ENCODE measurements around the gene SMYD3. TPM values are rescaled to one million over a fixed set of nuclear protein-coding genes. Genes with fewer than 3 reads are reported as not detected.

SMYD3 gene
- total RNA-seq, 1 donor from 2014 or later, result 23.5 TPM

DNA sequence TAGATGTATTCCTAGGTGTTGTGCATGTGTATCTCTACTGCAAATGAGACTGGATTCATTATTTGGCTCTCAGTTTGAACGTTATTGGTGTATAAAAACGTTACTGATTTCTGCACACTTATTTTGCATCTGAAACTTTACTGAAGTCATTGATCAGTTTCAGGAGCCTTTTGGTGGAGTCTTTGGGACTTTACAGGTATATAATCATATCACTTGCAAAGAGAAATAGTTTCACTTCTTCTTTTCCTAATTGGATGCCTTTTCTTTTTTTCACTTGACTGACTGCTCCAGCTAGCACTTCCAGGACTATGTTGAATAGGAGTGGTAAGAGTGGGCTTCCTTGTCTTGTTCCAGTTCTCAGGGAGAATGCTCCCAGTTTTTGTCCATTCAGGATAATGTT is 252.2 kb downstream of the SMYD3 start:
- H3K4me1 ChIP-seq (ENCODE audit: control insufficient read depth in 3 of 3, insufficient read depth in 3 of 3, low read length in 3 of 3), result no peaks in the 10 kb centered on the region
- H3K27ac ChIP-seq (ENCODE audit: low read depth, low read length), result no peak overlapping the region
- H3K9me3 ChIP-seq (ENCODE audit: control insufficient read depth in 3 of 3, low read length in 3 of 3), result peaks cover 0 to 4% (median 0%) of the 10 kb centered on the region in 3 donors
- no peak overlapping the region for H3K9ac ChIP-seq (ENCODE audit: low read depth in 1 of 3, low read length in 3 of 3)
- H3K4me3 ChIP-seq (ENCODE audit: low read length in 3 of 3), result no peak overlapping the region
- no peaks in the 10 kb centered on the region for H3K36me3 ChIP-seq (ENCODE audit: control insufficient read depth in 3 of 3, insufficient read depth in 3 of 3, low read length in 3 of 3)
- H3K27me3 ChIP-seq (ENCODE audit: control insufficient read depth in 3 of 3, insufficient read depth in 3 of 3, low read length in 3 of 3), result no peaks in the 10 kb centered on the region

DNA sequence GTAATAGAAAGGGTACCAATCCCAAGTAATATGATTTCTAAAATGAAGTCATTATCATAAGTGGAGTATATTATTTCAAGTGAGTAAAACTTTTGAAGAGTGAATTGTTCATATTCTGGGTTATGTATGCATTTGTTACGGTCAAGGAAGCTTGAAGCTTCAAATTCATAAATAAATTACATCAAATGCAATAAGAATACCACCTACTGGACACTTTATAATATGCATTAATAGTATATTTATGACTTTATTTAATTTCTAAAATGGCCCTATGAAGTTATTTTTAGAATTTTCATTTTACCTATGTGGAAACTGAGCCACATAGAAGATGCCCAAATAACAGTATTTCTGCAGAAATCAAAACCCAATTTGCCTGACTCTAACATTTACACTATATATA is 260.6 kb downstream of the SMYD3 start:
- no peaks in the 10 kb centered on the region for H3K36me3 ChIP-seq (ENCODE audit: control insufficient read depth in 3 of 3, insufficient read depth in 3 of 3, low read length in 3 of 3)
- no peak overlapping the region for H3K9ac ChIP-seq (ENCODE audit: low read depth in 1 of 3, low read length in 3 of 3)
- H3K4me3 ChIP-seq (ENCODE audit: low read length in 3 of 3), result no peak overlapping the region
- H3K4me1 ChIP-seq (ENCODE audit: control insufficient read depth in 3 of 3, insufficient read depth in 3 of 3, low read length in 3 of 3), result no peaks in the 10 kb centered on the region
- no peaks in the 10 kb centered on the region for H3K27me3 ChIP-seq (ENCODE audit: control insufficient read depth in 3 of 3, insufficient read depth in 3 of 3, low read length in 3 of 3)
- H3K27ac ChIP-seq (ENCODE audit: low read depth, low read length), result no peak overlapping the region
- H3K9me3 ChIP-seq (ENCODE audit: control insufficient read depth in 3 of 3, low read length in 3 of 3), result no peaks in the 10 kb centered on the region

DNA sequence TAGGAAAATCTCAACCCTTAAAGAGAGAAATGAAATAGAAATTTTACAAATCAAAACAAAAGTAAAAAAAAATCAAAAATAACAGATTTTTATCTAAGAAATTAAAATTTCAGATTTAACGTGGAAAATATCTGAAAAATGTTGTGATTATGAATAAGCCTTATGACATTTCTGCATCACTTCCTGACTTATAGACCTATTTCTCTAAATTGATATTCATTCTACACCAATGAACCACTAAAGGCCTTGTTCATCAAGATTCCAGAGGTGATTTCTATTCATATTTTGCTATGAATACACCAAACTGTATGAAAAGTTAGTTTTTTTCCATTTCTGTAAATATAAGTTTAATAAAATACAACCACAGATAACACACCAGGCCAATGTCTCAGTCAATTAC is 261.5 kb downstream of the SMYD3 start:
- Histone ChIP-seq H3K4me1 (ENCODE audit: control insufficient read depth in 3 of 3, insufficient read depth in 3 of 3, low read length in 3 of 3) (no peaks in the 10 kb centered on the region), H3K9ac (ENCODE audit: low read depth in 1 of 3, low read length in 3 of 3) (no peak overlapping the region), H3K36me3 (ENCODE audit: control insufficient read depth in 3 of 3, insufficient read depth in 3 of 3, low read length in 3 of 3) (no peaks in the 10 kb centered on the region), H3K27me3 (ENCODE audit: control insufficient read depth in 3 of 3, insufficient read depth in 3 of 3, low read length in 3 of 3) (no peaks in the 10 kb centered on the region), H3K27ac (ENCODE audit: low read depth, low read length) (no peak overlapping the region), H3K9me3 (ENCODE audit: control insufficient read depth in 3 of 3, low read length in 3 of 3) (no peaks in the 10 kb centered on the region), H3K4me3 (ENCODE audit: low read length in 3 of 3) (no peak overlapping the region)

DNA sequence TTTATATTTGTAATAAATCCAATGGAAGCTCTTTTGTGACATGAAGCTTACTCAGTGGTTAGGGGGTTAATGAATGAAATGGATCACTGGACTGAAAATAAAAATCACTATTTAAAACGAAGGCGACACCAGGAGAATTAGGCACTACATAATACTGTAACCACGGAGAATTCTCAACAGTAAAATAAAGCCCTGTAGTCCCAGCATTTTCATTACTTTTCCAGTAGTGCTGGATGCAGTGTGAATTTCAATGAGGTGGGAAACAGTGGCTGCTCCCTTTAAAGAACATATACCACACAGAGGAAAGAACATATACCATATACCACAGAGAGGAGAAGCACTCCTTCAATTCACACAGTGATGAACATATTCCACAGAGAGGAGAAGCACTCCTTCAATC is 275.0 kb downstream of the SMYD3 start:
- no peaks in the 10 kb centered on the region for H3K27me3 ChIP-seq (ENCODE audit: control insufficient read depth in 3 of 3, insufficient read depth in 3 of 3, low read length in 3 of 3)
- no peak overlapping the region for H3K4me3 ChIP-seq (ENCODE audit: low read length in 3 of 3)
- H3K36me3 ChIP-seq (ENCODE audit: control insufficient read depth in 3 of 3, insufficient read depth in 3 of 3, low read length in 3 of 3), result no peaks in the 10 kb centered on the region
- no peak overlapping the region for H3K27ac ChIP-seq (ENCODE audit: low read depth, low read length)
- H3K4me1 ChIP-seq (ENCODE audit: control insufficient read depth in 3 of 3, insufficient read depth in 3 of 3, low read length in 3 of 3), result no peaks in the 10 kb centered on the region
- no peak overlapping the region for H3K9ac ChIP-seq (ENCODE audit: low read depth in 1 of 3, low read length in 3 of 3)
- no peaks in the 10 kb centered on the region for H3K9me3 ChIP-seq (ENCODE audit: control insufficient read depth in 3 of 3, low read length in 3 of 3)

DNA sequence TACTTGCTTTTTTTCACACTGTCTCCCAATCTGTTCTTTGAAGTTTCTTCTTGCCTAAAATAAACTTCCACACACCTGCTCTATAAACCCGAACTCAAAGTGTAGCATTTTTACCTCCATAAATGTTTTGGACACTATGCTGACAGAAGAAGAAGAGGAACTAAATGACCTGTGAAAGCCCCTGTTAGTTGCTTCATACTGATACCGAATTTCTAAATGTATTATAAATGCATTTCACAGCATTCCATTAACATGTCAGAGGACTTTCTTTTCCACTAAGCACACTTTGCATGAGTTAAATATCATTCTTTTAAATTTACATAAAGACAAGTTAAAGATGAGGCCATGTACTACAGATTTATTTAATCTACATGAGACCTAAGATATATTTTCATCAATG is 281.0 kb downstream of the SMYD3 start:
- Histone ChIP-seq H3K4me1 (ENCODE audit: control insufficient read depth in 3 of 3, insufficient read depth in 3 of 3, low read length in 3 of 3) (no peaks in the 10 kb centered on the region), H3K27me3 (ENCODE audit: control insufficient read depth in 3 of 3, insufficient read depth in 3 of 3, low read length in 3 of 3) (no peaks in the 10 kb centered on the region), H3K9me3 (ENCODE audit: control insufficient read depth in 3 of 3, low read length in 3 of 3) (no peaks in the 10 kb centered on the region), H3K4me3 (ENCODE audit: low read length in 3 of 3) (no peak overlapping the region), H3K9ac (ENCODE audit: low read depth in 1 of 3, low read length in 3 of 3) (no peak overlapping the region), H3K27ac (ENCODE audit: low read depth, low read length) (no peak overlapping the region), H3K36me3 (ENCODE audit: control insufficient read depth in 3 of 3, insufficient read depth in 3 of 3, low read length in 3 of 3) (no peaks in the 10 kb centered on the region)

DNA sequence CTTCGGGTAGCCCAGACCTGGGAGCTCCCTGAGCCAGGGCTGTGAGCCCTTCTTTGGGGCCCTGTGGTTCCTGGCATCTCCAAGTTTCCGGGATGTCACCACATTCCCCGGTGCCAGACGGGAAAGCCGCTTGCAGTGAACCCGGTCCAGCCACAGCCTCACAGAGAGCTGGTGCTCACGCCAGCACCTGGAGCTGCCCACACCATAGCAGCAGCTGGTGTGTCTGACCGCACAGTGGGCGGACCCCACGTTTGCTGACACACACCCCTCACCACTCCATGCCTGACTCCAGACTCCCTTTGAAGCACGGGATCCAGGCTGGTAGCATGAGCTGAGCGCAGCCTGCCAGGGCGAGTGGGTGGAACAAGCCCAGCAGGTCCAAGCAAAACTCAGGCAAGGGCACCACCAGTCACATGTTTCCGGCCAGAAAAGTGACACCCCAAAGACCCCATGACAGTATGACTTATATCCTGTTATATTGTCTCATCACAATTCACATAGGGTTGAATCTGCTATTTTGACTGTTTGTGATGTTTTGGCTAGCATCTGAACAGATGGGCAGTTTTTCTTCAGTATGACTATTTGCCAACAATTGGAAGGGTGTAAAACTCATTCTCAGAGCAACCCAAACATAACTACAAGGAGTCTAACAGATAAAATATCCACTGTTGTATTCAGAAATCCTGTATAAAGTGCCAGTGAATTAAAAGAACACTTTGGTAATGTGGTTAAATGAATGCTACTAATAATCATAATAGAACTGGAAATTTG is 285.4 kb downstream of the SMYD3 start:
- Histone ChIP-seq H3K4me1 (ENCODE audit: control insufficient read depth in 3 of 3, insufficient read depth in 3 of 3, low read length in 3 of 3) (no peaks in the 10 kb centered on the region), H3K27ac (ENCODE audit: low read depth, low read length) (no peak overlapping the region), H3K4me3 (ENCODE audit: low read length in 3 of 3) (no peak overlapping the region), H3K36me3 (ENCODE audit: control insufficient read depth in 3 of 3, insufficient read depth in 3 of 3, low read length in 3 of 3) (no peaks in the 10 kb centered on the region), H3K9ac (ENCODE audit: low read depth in 1 of 3, low read length in 3 of 3) (no peak overlapping the region), H3K27me3 (ENCODE audit: control insufficient read depth in 3 of 3, insufficient read depth in 3 of 3, low read length in 3 of 3) (no peaks in the 10 kb centered on the region), H3K9me3 (ENCODE audit: control insufficient read depth in 3 of 3, low read length in 3 of 3) (no peaks in the 10 kb centered on the region)

DNA sequence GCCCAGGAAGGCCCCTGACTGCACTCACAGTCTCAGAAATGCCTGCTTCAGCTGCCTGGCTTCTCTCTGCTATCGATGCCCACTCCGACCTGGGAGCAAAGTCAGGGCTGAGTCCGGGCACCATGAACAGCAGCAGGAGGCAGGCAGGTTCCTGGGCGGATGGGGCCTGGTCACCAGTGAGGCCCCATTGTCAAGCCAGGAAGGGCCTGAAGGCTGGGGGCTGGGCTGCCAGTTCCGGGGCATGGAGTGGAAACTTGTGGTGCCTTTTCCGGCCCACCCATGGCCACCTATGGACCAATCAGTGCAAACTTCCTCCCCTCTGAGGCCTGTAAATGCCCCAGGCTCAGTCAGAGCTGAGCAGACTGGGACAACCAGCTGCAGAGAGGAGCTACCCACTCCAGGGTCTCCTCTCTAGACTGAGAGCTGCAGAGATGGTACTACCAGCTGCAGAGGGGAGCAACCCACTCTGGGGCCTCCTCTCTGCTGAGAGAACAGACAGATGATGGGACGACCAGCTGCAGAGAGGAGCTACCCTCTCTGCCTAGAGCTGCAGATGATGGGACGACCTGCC is 286.5 kb downstream of the SMYD3 start:
- Histone ChIP-seq H3K4me3 (ENCODE audit: low read length in 3 of 3) (no peak overlapping the region), H3K27ac (ENCODE audit: low read depth, low read length) (no peak overlapping the region), H3K4me1 (ENCODE audit: control insufficient read depth in 3 of 3, insufficient read depth in 3 of 3, low read length in 3 of 3) (no peaks in the 10 kb centered on the region), H3K36me3 (ENCODE audit: control insufficient read depth in 3 of 3, insufficient read depth in 3 of 3, low read length in 3 of 3) (no peaks in the 10 kb centered on the region), H3K9ac (ENCODE audit: low read depth in 1 of 3, low read length in 3 of 3) (no peak overlapping the region), H3K27me3 (ENCODE audit: control insufficient read depth in 3 of 3, insufficient read depth in 3 of 3, low read length in 3 of 3) (no peaks in the 10 kb centered on the region), H3K9me3 (ENCODE audit: control insufficient read depth in 3 of 3, low read length in 3 of 3) (no peaks in the 10 kb centered on the region)

DNA sequence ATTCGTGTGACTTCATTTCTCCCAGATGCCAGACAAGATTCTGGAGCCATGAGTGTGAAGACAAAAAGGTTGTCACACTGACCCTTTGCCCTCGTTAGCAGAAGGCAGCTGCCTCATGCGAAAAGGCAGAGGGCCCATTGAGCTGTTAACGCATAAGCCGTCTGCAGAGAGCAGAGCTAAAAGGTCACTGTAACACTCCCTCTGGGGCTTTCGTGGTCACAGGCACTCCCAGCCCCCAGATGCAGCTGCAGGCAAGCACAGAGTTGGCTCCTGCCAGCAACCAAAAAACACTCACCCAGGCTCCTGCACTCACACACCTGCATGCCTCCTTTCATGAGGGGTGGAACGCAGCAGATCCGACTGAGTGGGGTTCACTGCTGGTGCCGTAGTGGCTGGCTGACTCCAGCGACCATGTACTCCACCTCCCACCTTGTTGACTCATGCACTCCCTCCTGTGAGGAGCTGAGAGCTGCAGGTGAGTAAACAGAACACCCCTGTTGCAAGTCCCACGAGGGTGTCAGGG is 287.5 kb downstream of the SMYD3 start:
- Histone ChIP-seq H3K36me3 (ENCODE audit: control insufficient read depth in 3 of 3, insufficient read depth in 3 of 3, low read length in 3 of 3) (no peaks in the 10 kb centered on the region), H3K9me3 (ENCODE audit: control insufficient read depth in 3 of 3, low read length in 3 of 3) (no peaks in the 10 kb centered on the region), H3K9ac (ENCODE audit: low read depth in 1 of 3, low read length in 3 of 3) (no peak overlapping the region), H3K27ac (ENCODE audit: low read depth, low read length) (no peak overlapping the region), H3K27me3 (ENCODE audit: control insufficient read depth in 3 of 3, insufficient read depth in 3 of 3, low read length in 3 of 3) (no peaks in the 10 kb centered on the region), H3K4me1 (ENCODE audit: control insufficient read depth in 3 of 3, insufficient read depth in 3 of 3, low read length in 3 of 3) (no peaks in the 10 kb centered on the region), H3K4me3 (ENCODE audit: low read length in 3 of 3) (no peak overlapping the region)

DNA sequence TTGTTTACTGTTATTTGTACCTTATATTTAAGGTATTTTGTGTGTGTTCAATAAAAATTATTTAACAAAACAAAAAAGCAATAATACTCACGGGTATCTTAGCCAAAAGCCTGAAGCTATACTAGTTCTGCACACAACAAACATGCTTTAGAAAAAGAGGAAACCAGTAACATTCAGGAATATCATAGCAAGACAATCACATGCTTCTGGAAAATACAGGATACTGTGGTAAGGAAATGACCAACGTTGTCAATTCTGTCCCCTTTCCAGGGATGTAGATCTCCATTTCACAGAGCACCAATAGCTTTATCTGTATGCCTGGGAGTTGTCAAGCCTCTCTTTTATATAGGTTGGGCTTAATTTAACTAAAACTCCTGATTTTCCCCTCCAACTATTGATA is 288.4 kb downstream of the SMYD3 start:
- H3K27ac ChIP-seq (ENCODE audit: low read depth, low read length), result no peak overlapping the region
- H3K36me3 ChIP-seq (ENCODE audit: control insufficient read depth in 3 of 3, insufficient read depth in 3 of 3, low read length in 3 of 3), result no peaks in the 10 kb centered on the region
- H3K4me1 ChIP-seq (ENCODE audit: control insufficient read depth in 3 of 3, insufficient read depth in 3 of 3, low read length in 3 of 3), result no peaks in the 10 kb centered on the region
- no peak overlapping the region for H3K4me3 ChIP-seq (ENCODE audit: low read length in 3 of 3)
- H3K27me3 ChIP-seq (ENCODE audit: control insufficient read depth in 3 of 3, insufficient read depth in 3 of 3, low read length in 3 of 3), result no peaks in the 10 kb centered on the region
- no peak overlapping the region for H3K9ac ChIP-seq (ENCODE audit: low read depth in 1 of 3, low read length in 3 of 3)
- H3K9me3 ChIP-seq (ENCODE audit: control insufficient read depth in 3 of 3, low read length in 3 of 3), result no peaks in the 10 kb centered on the region

DNA sequence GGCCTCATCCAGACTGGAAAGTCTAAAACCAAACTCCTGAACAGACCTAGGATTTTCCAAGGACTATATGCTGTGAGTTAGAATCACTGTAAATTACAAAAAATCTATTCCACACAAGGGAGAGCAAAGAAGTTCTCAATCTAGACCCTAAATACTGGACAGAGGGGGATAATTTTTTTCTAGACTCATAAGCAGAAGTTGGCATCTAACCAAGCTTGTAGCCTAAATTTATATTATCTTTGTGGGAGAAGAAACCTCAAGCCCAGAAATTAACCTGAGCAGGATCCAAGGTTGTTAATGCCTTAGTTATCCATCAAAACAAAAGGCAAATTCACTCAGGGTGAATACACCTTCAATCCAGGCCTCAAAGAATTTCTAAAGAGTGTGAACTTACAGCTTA is 290.2 kb downstream of the SMYD3 start:
- Histone ChIP-seq H3K9me3 (ENCODE audit: control insufficient read depth in 3 of 3, low read length in 3 of 3) (no peaks in the 10 kb centered on the region), H3K27me3 (ENCODE audit: control insufficient read depth in 3 of 3, insufficient read depth in 3 of 3, low read length in 3 of 3) (no peaks in the 10 kb centered on the region), H3K36me3 (ENCODE audit: control insufficient read depth in 3 of 3, insufficient read depth in 3 of 3, low read length in 3 of 3) (no peaks in the 10 kb centered on the region), H3K4me3 (ENCODE audit: low read length in 3 of 3) (no peak overlapping the region), H3K9ac (ENCODE audit: low read depth in 1 of 3, low read length in 3 of 3) (no peak overlapping the region), H3K4me1 (ENCODE audit: control insufficient read depth in 3 of 3, insufficient read depth in 3 of 3, low read length in 3 of 3) (no peaks in the 10 kb centered on the region), H3K27ac (ENCODE audit: low read depth, low read length) (no peak overlapping the region)

Measured in skeletal muscle tissue (tissue), 4 donors.